AG04450 (cell line): ENCODE data around the gene CALR. TPM values are rescaled to one million over a fixed set of nuclear protein-coding genes. Genes with fewer than 3 reads are reported as not detected.
A peak's percentile ranks its signal among the peaks of the same experiment; 100 is the strongest.

Experiments used
- CTCF ChIA-PET: fragments of 300-600, 350-600 bp; formaldehyde crosslinking; extraction: SDS; loops from one replicate; lab custom pipeline; 2022; ENCODE audit warnings: antibody characterized with exemption, inconsistent platforms; lab: Charles Lee
- POLR2A ChIA-PET: fragments of 350-600 bp; formaldehyde crosslinking; extraction: SDS; loops from one replicate; lab custom pipeline; 2021; ENCODE audit warnings: antibody characterized with exemption, inconsistent platforms; lab: Yijun Ruan, JAX
- DNase-seq: peaks from one replicate; pipeline ENCODE4 v3.0.0-alpha.2; 2011; ENCODE audit warnings: low read depth, low spot score
- H3K27ac ChIP-seq: one replicate; pipeline ENCODE4 v1.5.1; 2012; ENCODE audit warnings: low read depth, low read length, control low read depth
- H3K27me3 ChIP-seq: one replicate; pipeline ENCODE4 v1.6.0; 2012; ENCODE audit warnings: low read length; ENCODE audit not compliant: control insufficient read depth, insufficient read depth
- H3K4me3 ChIP-seq: 2 replicates; pipeline ENCODE4 v1.5.1; 2011; ENCODE audit warnings: mild to moderate bottlenecking, low read depth, low read length, control low read depth
- H3K9me3 ChIP-seq: 2 replicates; pipeline ENCODE4 v1.5.1; 2012; ENCODE audit warnings: low read length; ENCODE audit not compliant: control insufficient read depth, insufficient read depth
- polyA plus RNA-seq: library from polyadenylated mRNA; depleted of rRNA; stranded (reverse); fragments of >200 nt; gene quantifications from 2 replicates; pipeline ENCODE4 v1.2.3, GENCODE V29; 2011
- TF ChIP-seq, protein P1 (sequence below): IDR thresholded peaks from 2 replicates; pipeline ENCODE4 v1.5.1; 2011; ENCODE audit warnings: low read depth, low read length, control low read depth, inconsistent platforms

The CALR gene
- polyA plus RNA-seq, 1 experiment: 1,650 TPM

DNA sequence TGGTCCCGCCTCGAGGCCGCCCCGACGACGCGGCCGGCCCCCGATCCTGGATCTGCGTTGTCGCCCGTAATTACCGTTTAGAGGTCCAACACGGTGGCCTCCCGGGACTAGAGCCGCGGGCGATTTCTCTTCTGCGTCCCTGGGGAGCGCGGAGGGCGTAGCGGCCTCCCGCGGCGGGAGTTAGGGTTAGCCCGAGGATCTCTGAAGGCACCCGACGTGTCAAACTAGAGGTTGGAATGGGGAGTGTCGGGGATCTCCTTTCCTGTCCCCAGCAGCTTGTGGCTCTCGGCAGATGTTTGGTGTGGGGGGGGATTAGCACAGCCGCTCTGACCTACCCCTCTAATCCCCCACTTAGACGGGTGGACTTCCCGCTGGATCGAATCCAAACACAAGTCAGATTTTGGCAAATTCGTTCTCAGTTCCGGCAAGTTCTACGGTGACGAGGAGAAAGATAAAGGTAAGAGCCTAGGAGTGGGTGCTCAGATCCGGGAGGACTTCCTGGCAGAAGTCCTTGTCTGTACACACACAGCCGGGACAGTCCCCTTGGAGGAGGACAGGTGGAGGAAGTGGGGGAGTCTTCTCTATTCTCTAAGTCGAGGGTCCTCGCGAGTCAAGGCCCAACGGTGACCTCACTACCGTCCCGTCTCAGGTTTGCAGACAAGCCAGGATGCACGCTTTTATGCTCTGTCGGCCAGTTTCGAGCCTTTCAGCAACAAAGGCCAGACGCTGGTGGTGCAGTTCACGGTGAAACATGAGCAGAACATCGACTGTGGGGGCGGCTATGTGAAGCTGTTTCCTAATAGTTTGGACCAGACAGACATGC, 581 bp downstream of the CALR start:
- Histone ChIP-seq H3K4me3 (peak overlapping the region; percentile 99), H3K27me3 (no peaks in the 10 kb centered on the region), H3K9me3 (no peaks in the 10 kb centered on the region; the same call in 1 of the 2 replicates), H3K27ac (peak overlapping the region; percentile 61)
- POLR2A ChIA-PET: interaction anchor here (0.7 to 1.2 kb wide), 3 partner anchors 15 to 146 kb away, joined by 3 to 4 read pairs (median 3); partner anchors contain the start of gene GCDH
- DNase-seq: no peak
- CTCF ChIA-PET: interaction anchor here (1.1 kb wide), 1 partner anchor 92 kb away, joined by 3 read pairs; no protein-coding TSS in a partner anchor
- TF ChIP-seq, protein P1, sequence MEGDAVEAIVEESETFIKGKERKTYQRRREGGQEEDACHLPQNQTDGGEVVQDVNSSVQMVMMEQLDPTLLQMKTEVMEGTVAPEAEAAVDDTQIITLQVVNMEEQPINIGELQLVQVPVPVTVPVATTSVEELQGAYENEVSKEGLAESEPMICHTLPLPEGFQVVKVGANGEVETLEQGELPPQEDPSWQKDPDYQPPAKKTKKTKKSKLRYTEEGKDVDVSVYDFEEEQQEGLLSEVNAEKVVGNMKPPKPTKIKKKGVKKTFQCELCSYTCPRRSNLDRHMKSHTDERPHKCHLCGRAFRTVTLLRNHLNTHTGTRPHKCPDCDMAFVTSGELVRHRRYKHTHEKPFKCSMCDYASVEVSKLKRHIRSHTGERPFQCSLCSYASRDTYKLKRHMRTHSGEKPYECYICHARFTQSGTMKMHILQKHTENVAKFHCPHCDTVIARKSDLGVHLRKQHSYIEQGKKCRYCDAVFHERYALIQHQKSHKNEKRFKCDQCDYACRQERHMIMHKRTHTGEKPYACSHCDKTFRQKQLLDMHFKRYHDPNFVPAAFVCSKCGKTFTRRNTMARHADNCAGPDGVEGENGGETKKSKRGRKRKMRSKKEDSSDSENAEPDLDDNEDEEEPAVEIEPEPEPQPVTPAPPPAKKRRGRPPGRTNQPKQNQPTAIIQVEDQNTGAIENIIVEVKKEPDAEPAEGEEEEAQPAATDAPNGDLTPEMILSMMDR: no peak; the same call in 1 of the 2 replicates

DNA sequence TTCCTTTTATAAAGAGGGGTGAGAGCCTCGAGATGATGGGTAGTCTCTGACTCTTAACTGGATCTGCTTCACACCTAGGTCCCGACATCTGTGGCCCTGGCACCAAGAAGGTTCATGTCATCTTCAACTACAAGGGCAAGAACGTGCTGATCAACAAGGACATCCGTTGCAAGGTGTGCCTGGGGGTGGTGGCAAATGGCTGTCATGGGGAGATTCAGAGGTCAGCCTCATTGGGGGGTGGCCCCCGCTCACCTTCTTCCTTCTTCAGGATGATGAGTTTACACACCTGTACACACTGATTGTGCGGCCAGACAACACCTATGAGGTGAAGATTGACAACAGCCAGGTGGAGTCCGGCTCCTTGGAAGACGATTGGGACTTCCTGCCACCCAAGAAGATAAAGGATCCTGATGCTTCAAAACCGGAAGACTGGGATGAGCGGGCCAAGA, 1.6 kb downstream of the CALR start:
- ChIA-PET CTCF (interaction anchor here (0.6 kb wide), 1 partner anchor 254 kb away, joined by 3 read pairs; no protein-coding TSS in a partner anchor), POLR2A (interaction anchor here (0.7 to 1.2 kb wide), 3 partner anchors 14 to 147 kb away, joined by 3 to 4 read pairs (median 3); partner anchors contain the start of gene GCDH)
- Histone ChIP-seq H3K27me3 (no peaks in the 10 kb centered on the region), H3K27ac (peak overlapping the region; percentile 47), H3K4me3 (peak overlapping the region; percentile 99), H3K9me3 (no peaks in the 10 kb centered on the region; the same call in 1 of the 2 replicates)
- TF ChIP-seq, protein P1: no peak
- DNase-seq: no peak

DNA sequence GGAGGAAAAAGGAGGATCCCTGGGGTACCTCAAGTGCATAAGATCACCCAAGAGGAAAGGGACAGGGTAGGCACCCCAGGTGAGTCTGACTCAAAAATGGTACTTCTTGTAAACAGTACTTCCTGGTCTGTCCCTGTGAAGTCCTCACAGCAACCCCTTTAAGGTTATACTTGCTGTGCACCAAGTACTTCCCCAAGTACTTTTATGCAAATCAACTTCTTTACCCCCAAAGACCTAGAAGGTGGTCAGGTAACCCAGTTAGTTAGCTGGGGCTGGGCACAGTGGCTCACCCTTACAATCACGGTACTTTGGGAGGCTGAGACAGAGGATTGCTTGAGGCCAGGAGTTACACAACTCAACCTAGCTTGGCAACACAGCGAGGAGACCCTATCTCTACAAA, 2.5 kb downstream of the CALR start:
- Histone ChIP-seq H3K27ac (no peak overlapping the region), H3K4me3 (peak overlapping the region; percentile 99), H3K9me3 (no peaks in the 10 kb centered on the region; the same call in 1 of the 2 replicates), H3K27me3 (no peaks in the 10 kb centered on the region)
- CTCF ChIA-PET: no interaction called here
- no peak for DNase-seq
- POLR2A ChIA-PET: interaction anchor here (0.5 to 0.7 kb wide), 2 partner anchors 10 to 25 kb away, joined by 3 to 4 read pairs; no protein-coding TSS in a partner anchor
- TF ChIP-seq, protein P1: no peak

DNA sequence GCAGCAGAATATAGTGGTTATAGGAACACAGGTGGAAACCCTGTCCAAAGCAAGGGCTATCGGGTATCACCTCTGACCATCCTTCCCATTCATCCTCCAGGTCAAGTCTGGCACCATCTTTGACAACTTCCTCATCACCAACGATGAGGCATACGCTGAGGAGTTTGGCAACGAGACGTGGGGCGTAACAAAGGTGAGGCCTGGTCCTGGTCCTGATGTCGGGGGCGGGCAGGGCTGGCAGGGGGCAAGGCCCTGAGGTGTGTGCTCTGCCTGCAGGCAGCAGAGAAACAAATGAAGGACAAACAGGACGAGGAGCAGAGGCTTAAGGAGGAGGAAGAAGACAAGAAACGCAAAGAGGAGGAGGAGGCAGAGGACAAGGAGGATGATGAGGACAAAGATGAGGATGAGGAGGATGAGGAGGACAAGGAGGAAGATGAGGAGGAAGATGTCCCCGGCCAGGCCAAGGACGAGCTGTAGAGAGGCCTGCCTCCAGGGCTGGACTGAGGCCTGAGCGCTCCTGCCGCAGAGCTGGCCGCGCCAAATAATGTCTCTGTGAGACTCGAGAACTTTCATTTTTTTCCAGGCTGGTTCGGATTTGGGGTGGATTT, 5.1 kb downstream of the CALR start:
- POLR2A ChIA-PET: no interaction called here
- Histone ChIP-seq H3K9me3 (no peaks in the 10 kb centered on the region; the same call in 1 of the 2 replicates), H3K27ac (no peak overlapping the region), H3K4me3 (no peak overlapping the region), H3K27me3 (no peaks in the 10 kb centered on the region)
- CTCF ChIA-PET: no interaction called here
- DNase-seq: no peak
- TF ChIP-seq, protein P1: no peak
